Activated B cell treated with CpG ODN at 0.5 μM for 24 hours (primary cell): ENCODE results near the gene TERT. TPM values are rescaled to one million over a fixed set of nuclear protein-coding genes. Genes with fewer than 3 reads are reported as not detected.
"Not testable (repeated sequence)": the region's sequence is repeated elsewhere in the genome, so short reads cannot be mapped to it uniquely, and the experiment has no call there.

Experiments used
- ATAC-seq: fragments of 200-7000 bp; cut with Tn5 transposase; one replicate; pipeline ENCODE4 v1.10.0; 2021; ENCODE audit warnings: low read depth, mild to moderate bottlenecking, moderate library complexity
- CTCF ChIA-PET: fragments of 350-600 bp; sonication (Branson Sonifier 250); formaldehyde crosslinking; loops from one replicate; lab custom pipeline; 2021; ENCODE audit warnings: antibody characterized with exemption; lab: Charles Lee
- POLR2A ChIA-PET: fragments of 350-600 bp; sonication (Branson Sonifier 250); formaldehyde crosslinking; loops from one replicate; lab custom pipeline; 2021; ENCODE audit warnings: antibody characterized with exemption; lab: Charles Lee
- DNase-seq: peaks from one replicate; pipeline ENCODE4 v3.0.0; 2022
- H3K27ac Mint-ChIP-seq: one replicate; pipeline ENCODE4 v1.8.0; 2020; ENCODE audit warnings: mixed read lengths
- H3K27me3 Mint-ChIP-seq: one replicate; pipeline ENCODE4 v1.8.0; 2021; ENCODE audit warnings: mixed read lengths
- H3K36me3 Mint-ChIP-seq: one replicate; pipeline ENCODE4 v1.8.0; 2021; ENCODE audit warnings: low read depth, mixed read lengths
- H3K4me1 Mint-ChIP-seq: one replicate; pipeline ENCODE4 v1.8.0; 2021; ENCODE audit warnings: mixed read lengths
- H3K4me3 Mint-ChIP-seq: one replicate; pipeline ENCODE4 v1.8.0; 2020; ENCODE audit warnings: mild to moderate bottlenecking, mixed read lengths
- H3K9me3 Mint-ChIP-seq: one replicate; pipeline ENCODE4 v1.8.0; 2020; ENCODE audit warnings: mixed read lengths
- intact Hi-C: fragments of 100-400 bp; cut with micrococcal nuclease; formaldehyde crosslinking; loops from one replicate; pipeline ENCODE4 v1.15.1; 2024
- total RNA-seq: library from RNA; stranded (reverse); gene quantifications from 2 replicates; pipeline ENCODE4 v1.2.3, GENCODE V29; 2022
- TF ChIP-seq, protein P1 (sequence below): fragments of 200-600 bp; IDR thresholded peaks from one replicate; pipeline ENCODE4 v1.8.0; 2022; ENCODE audit warnings: antibody characterized with exemption, mild to moderate bottlenecking

The TERT gene
- total RNA-seq: 0.22 and 0.35 TPM in 2 replicates

GRCh38 chr5:1294835-1295649, at the start of gene TERT:
TSS of gene TERT (minus strand) at chr5:1295068. CDS start at chr5:1294989, 79 bp downstream.
- ATAC-seq: peak; percentile 84
- Mint-ChIP-seq H3K27me3 (peaks cover 5% of the 10 kb centered on the region), H3K36me3 (no peaks in the 10 kb centered on the region), H3K4me1 (peaks cover 7% of the 10 kb centered on the region), H3K4me3 (no peak within 1 kb of the TSS), H3K27ac (no peak within 1 kb of the TSS), H3K9me3 (no peaks in the 10 kb centered on the region)
- POLR2A ChIA-PET: interaction anchor here (1.2 kb wide), 1 partner anchor 49 kb away, joined by 5 read pairs; no protein-coding TSS in a partner anchor
- CTCF ChIA-PET: no interaction called here
- peak; percentile 51 for DNase-seq
- TF ChIP-seq, protein P1, sequence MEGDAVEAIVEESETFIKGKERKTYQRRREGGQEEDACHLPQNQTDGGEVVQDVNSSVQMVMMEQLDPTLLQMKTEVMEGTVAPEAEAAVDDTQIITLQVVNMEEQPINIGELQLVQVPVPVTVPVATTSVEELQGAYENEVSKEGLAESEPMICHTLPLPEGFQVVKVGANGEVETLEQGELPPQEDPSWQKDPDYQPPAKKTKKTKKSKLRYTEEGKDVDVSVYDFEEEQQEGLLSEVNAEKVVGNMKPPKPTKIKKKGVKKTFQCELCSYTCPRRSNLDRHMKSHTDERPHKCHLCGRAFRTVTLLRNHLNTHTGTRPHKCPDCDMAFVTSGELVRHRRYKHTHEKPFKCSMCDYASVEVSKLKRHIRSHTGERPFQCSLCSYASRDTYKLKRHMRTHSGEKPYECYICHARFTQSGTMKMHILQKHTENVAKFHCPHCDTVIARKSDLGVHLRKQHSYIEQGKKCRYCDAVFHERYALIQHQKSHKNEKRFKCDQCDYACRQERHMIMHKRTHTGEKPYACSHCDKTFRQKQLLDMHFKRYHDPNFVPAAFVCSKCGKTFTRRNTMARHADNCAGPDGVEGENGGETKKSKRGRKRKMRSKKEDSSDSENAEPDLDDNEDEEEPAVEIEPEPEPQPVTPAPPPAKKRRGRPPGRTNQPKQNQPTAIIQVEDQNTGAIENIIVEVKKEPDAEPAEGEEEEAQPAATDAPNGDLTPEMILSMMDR: no peak
- intact Hi-C loops: no loop called here

DNA sequence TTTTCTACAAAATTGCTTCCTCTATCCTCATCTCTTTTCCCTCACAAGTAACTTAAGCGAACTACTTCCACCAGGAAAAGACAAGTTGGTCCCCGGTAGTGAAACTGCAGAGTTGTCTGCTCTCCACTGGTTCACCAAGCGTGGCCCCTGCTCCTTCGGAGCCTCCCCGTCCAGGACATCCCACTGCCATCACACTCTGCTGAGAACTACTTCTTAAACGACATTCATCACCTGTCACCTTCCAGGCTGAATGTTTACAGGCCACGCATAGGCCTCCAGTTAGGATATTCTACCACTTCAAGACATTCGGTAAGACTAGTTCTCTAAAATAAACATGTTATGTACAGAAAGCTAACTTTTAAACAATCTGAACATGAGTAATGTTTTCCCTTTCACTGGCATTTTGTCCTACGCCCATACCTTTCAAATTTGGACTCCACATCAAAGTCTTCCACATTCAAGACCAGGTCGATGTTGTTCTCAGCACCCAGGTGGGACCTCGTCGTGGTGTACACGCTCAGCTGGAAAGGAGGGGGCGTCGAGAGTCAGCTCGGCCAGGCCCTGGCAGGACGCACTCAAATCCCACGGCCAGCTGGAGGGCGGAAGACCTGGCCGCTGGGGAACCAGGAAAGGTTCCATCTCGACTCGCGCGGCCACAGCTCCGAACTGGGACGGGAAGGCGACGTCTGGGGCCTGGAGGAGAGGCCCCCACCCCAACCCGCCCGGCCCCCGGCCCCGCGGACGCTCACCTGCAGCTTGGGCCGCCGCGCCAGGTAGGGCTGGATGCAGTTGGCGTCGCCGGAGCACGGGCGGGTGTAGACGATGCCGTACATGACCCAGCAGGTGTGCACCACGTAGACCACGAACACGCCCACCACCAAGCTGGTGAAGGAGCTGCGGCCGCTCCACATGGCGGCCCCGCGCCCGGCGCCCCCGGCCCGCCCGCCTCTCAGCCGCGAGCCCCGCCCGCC, 49.3 kb upstream of the TERT start:
- DNase-seq (no peak), ATAC-seq (no peak)
- ChIA-PET POLR2A (interaction anchor here (0.6 to 2.9 kb wide), 14 partner anchors 18 to 290 kb away, joined by 3 to 14 read pairs (median 4); no protein-coding TSS in a partner anchor), CTCF (interaction anchor here (1.0 kb wide), 2 partner anchors 42 to 250 kb away, joined by 3 read pairs; no protein-coding TSS in a partner anchor)
- H3K4me1 Mint-ChIP-seq: peaks cover 37% of the 10 kb centered on the region
- H3K36me3 Mint-ChIP-seq: peaks cover 35% of the 10 kb centered on the region
- H3K27me3 Mint-ChIP-seq: no peaks in the 10 kb centered on the region
- intact Hi-C loops: loop anchor here (2.0 to 10.0 kb wide), 3 partner anchors 141 to 297 kb away; partner anchors contain the start of gene LPCAT1
- no peaks in the 10 kb centered on the region for H3K9me3 Mint-ChIP-seq
- peak overlapping the region; percentile 88 for H3K4me3 Mint-ChIP-seq
- TF ChIP-seq, protein P1: no peak
- H3K27ac Mint-ChIP-seq: peak overlapping the region; percentile 80

DNA sequence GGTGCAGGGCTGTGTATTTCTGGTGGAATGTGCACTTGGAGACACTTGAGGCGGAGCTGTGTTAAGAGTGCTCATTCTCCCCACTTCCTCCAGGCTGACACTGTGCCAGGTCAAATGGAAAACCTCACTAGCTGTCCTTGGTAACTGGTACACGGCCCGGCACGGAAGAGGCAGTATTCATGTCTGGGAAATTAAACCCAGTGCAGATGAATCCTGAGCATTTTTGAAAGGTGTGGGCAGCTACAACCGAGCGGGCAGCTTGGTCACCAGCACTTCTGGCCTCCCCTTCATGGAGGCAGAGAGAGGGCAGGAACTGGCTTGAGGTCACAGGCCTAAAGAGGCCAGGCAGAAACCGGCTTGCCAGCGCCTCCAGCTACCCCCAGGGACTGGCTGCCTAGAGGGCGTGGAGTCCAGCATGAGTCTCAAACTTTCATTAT, 48.5 kb upstream of the TERT start:
- Mint-ChIP-seq H3K9me3 (no peaks in the 10 kb centered on the region), H3K4me1 (peaks cover 37% of the 10 kb centered on the region), H3K27ac (peak overlapping the region; percentile 80), H3K27me3 (no peaks in the 10 kb centered on the region), H3K36me3 (peaks cover 41% of the 10 kb centered on the region), H3K4me3 (peak overlapping the region; percentile 88)
- ATAC-seq (no peak), DNase-seq (no peak)
- TF ChIP-seq, protein P1: no peak
- ChIA-PET CTCF (no interaction called here), POLR2A (interaction anchor here (0.6 kb wide), 1 partner anchor 30 kb away, joined by 4 read pairs; no protein-coding TSS in a partner anchor)
- intact Hi-C loops: loop anchor here (10.0 kb wide), 2 partner anchors 141 to 181 kb away; partner anchors contain the start of gene LPCAT1

- peaks cover 47% of the 10 kb centered on the region for H3K36me3 Mint-ChIP-seq
- H3K4me3 Mint-ChIP-seq: peak overlapping the region; percentile 88
- CTCF ChIA-PET, H3K27ac Mint-ChIP-seq, H3K9me3 Mint-ChIP-seq, H3K27me3 Mint-ChIP-seq, DNase-seq, ATAC-seq: not testable (repeated sequence)
- intact Hi-C loops: loop anchor here (10.0 kb wide), 2 partner anchors 142 to 182 kb away; partner anchors contain the start of gene LPCAT1
- peaks cover 37% of the 10 kb centered on the region for H3K4me1 Mint-ChIP-seq
- POLR2A ChIA-PET: interaction anchor here (1.0 to 1.4 kb wide), 3 partner anchors 22 to 128 kb away, joined by 3 to 4 read pairs (median 3); no protein-coding TSS in a partner anchor
Measured at GRCh38 chr5:1342711-1343110, 47.8 kb upstream of the TERT start.

GRCh38 chr5:1342268-1342667, 47.4 kb upstream of the TERT start:
- H3K4me3 Mint-ChIP-seq: peak overlapping the region; percentile 16
- intact Hi-C loops: loop anchor here (10.0 kb wide), 2 partner anchors 143 to 183 kb away; partner anchors contain the start of gene LPCAT1
- no peak overlapping the region for H3K27ac Mint-ChIP-seq
- no peaks in the 10 kb centered on the region for H3K9me3 Mint-ChIP-seq
- ChIA-PET CTCF (no interaction called here), POLR2A (interaction anchor here (1.0 to 1.4 kb wide), 3 partner anchors 23 to 128 kb away, joined by 3 to 4 read pairs (median 3); no protein-coding TSS in a partner anchor)
- peaks cover 51% of the 10 kb centered on the region for H3K36me3 Mint-ChIP-seq
- ATAC-seq: no peak
- TF ChIP-seq, protein P1: no peak
- DNase-seq: no peak
- H3K27me3 Mint-ChIP-seq: no peaks in the 10 kb centered on the region
- H3K4me1 Mint-ChIP-seq: peaks cover 37% of the 10 kb centered on the region
